Stimulated activated CD4-positive, alpha-beta T cell treated with anti-CD3 and anti-CD28 coated beads, TNF-alpha, amount 100 ng/mL, for 1 hour (primary cell): ENCODE results near the gene ADNP2.
"Not testable (repeated sequence)": the region's sequence is repeated elsewhere in the genome, so short reads cannot be mapped to it uniquely, and the experiment has no call there.

Source experiments
- DNase-seq, 3 donors: peaks; one replicate each; pipeline ENCODE4 v3.0.0-alpha.2; 2020; ENCODE audit warnings: low read depth in 3 of 3, low spot score in 1 of 3

ADNP2 gene

DNA sequence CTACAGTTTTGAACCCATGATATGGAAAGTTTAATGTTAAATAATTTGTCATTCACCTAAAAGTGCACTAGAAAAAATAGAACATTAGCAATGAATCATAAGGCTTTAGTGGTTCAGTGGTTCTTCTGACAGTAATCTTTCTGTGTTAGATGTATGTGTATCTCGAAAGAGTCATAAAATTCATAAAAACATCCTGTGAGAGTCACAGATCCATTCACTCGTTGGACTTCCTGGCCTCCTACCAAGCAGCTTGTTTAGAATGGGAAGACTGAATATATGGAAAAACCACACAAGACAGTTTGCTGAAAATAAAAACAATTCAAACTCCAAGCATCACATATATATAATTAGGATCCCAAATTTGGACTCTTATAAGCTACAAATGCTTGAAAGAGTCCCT, 34.8 kb downstream of the ADNP2 start:
- no peak for DNase-seq

- no peak for DNase-seq
Observed at GRCh38 chr18:80145196-80145804, 36.2 kb downstream of the ADNP2 start.

GRCh38 chr18:80147037-80147417, 38.0 kb downstream of the ADNP2 start:
- no peak for DNase-seq

DNA sequence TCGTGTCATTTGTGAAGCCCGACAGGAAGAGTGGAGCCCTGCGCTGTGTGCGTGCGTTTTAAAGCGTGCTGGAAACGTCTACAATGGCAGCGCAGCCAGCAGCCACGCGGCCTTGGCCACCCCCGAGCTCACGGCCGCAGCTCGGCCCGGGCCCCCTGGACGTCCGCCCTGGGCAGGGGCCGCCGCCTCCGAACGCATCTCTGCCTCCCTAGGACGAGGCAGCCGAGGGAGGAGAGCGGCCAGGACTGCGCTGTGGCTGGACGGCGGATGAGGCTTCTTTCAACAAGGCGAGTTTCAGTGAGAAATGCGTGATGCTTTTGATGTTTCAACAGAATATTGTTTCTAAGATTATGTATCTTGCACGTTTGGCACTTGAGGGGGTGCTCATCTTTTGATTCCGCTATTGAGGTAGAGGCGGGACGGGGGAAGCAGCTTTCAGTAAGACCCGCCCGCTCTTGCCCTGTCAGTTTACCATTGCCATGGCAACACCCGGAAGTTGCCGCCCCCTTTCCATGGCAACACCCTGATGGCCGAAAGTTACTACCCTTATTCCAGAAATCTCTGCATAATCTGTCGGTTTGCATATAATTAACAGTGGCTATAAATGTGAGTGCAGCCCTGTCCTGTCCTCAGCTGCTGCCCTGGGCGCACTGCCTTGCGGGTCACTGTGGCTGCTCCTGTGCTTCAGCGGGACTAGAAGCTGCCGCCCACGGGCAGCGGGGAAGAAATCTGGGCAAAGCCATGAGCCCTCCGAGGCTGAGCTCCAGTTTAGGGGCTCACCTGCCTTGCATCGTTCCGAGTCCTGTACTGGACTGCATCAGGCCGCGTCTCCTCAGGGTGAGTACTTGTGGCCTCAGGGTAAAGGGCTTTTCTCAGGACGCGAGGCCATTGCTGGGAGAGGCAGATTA, 38.6 kb downstream of the ADNP2 start:
- peak; percentile 26 to 53 (median 29) for DNase-seq

GRCh38 chr18:80148326-80149199, 39.5 kb downstream of the ADNP2 start:
- no peak for DNase-seq

- no peak for DNase-seq
Observed at GRCh38 chr18:80149667-80150066, 40.6 kb downstream of the ADNP2 start.

DNA sequence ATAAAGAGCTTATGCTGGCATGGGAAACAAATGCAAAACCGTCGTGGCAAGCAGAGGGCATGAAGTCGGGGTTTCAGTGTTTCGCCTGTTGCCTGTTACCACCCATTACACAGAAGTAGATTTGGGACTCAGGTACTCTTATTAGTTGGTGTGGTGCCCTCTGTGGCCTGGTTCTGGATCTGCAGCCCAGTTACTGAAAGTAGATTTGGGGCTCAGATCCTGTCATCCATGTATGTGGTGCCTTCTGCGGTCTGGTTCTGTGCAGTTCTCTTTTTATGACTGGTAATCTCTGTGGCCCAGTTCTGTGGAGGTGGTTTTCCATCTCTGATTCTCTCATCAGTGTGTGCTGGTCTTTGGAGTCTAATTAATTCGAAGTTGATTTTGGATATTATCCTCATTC, 45.2 kb downstream of the ADNP2 start:
- no peak for DNase-seq

DNA sequence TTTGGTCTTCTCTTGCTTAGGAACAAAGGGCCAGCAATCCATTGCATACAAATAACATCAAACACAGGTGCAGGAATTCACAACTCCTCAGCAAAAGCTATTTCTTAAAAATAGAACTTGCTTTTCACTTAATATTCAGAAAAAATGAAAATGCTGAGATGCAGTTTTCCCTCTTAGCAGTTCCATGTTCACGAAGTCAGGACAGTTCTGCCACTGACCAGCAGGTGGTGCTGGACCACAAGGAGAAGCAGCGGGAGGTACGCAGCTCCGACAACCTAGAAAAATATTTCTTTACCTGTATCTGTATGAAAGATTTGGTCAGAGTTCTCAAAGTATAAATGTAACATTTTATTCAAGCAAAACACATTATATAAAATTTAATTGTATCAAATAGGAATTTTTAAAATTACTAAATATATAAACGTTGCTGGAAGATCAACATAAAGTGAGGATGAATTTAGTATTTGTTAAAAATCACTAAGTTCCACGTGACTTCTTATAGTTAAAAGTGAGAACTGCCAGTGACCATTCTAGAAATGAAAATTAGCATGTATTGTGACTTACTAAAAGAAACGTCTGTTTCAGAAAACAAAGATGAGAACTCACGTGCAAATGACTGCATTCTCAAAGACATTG, 48.8 kb downstream of the ADNP2 start:
- peak in 2 of 3 donors; percentile 37 to 70 for DNase-seq

DNA sequence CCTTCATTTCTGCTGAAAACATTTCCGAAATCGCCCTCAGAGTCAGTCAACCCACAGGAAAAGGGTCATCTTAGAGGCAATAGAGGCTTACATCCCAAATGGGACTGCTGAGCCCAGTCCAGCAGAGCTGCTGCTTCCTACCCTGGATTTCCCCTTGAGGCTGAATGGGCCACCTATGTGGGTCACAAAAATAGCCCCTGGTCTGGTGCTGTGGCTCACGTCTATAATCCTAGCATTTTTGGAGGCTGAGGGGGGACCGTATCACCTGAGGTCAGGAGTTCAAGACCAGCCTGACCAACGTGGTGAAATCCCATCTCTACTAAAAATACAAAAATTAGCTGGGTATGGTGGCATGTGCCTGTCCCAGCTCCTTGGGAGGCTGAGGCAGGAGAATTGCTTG, 49.3 kb downstream of the ADNP2 start:
- no peak for DNase-seq

DNA sequence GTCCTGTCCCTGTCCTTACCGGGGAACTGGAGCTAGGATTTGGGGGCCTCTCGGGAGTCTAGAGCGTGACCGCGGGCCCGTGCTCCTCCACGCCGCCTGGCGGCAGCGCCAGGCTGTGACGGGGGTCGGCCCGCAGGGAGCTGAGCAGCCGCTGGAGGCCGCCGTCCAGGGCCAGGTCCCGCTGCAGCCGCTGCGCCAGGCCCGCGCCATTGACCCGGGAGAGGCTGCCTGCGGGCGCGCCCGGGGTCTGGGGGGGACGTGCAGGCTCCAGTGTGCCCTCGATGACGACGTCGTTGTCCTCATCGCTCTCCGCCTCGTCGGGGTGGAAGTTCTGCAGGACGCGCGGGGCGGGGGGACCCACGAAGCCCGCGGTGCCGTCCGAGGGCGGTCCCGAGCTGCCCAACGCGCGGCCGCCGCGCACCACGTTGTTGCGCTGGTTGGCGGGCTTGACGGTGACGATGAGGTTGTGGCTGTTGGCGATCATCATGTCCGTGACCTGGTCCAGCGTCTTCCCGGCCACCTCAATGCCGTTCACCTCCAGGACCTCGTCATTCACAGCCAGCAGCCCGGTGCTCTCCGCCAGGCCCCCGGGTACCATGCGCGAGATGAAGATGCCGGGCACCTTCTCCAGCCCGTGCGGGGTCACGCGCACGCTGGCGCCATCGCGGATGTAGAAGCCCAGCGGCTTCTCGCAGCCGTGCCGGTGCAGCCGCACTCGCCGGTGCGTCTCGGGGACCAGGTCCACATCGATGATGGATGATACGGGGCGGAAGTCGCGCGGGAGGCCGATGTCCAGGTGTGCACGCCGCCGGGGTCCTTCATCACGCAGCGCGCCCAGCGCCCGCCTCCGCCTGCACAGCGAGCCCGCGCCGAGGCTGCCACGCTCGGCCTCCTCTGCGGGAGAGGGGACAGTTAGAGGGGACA, 50.9 kb downstream of the ADNP2 start:
- DNase-seq: no peak

DNA sequence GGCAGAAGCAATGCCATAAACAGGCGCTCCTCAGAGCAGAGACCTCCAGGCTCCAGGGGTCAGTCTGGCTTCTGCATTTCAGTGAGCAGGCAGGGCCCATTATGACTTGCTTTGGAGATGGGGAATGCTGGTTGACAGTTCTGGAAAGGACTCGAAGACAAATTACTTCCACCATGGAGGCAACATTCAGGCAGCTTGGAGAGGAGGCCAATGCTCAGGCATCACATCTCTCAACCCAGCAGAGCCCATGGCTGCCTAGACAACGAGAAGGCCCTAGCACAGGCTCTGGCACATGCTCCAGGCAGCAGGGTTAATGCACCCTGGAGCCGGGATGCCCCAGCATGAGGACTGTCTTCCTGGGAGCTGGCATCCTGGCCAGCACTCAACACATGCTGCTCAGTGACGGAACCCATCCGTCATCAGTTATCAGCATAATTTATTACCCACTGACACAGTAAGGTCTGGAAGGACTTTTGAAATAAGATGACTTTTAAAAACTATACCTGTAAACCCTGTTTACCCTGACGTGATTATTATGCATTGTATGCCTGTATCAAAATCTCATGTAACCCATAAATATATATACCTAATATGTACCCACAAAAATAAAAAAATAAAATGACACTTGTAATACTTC, 52.8 kb downstream of the ADNP2 start:
- DNase-seq: no peak

GRCh38 chr18:80163183-80163582, 54.1 kb downstream of the ADNP2 start:
- no peak for DNase-seq

- DNase-seq: not testable (repeated sequence)
Observed at GRCh38 chr18:80164727-80165355, 55.8 kb downstream of the ADNP2 start.

- no peak for DNase-seq
Observed at GRCh38 chr18:80166240-80166639, 57.2 kb downstream of the ADNP2 start.

GRCh38 chr18:80166725-80167124, 57.7 kb downstream of the ADNP2 start:
- no peak for DNase-seq

GRCh38 chr18:80167331-80167730, 58.3 kb downstream of the ADNP2 start:
- DNase-seq: no peak

DNA sequence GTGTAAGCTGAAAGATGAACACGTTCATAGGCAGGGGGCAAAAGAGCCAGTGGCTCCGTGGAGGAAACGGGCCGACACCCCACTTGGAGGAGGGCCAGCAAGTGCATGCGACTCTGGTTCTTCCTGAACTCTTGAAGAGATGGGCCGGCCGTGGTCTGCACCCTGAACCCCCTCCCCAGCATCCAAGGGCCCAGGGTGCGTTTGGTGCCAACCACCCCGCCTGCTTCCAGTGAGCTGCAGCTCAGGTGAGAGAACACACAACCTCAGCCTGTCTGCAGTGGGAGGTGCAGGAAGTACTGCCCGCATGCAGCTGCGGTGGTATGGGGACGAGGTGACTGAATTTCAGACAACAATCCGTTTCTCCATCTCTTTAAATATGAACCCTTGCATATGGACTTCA, 58.9 kb downstream of the ADNP2 start:
- DNase-seq: no peak

GRCh38 chr18:80168346-80168745, 59.3 kb downstream of the ADNP2 start:
- DNase-seq: no peak

DNA sequence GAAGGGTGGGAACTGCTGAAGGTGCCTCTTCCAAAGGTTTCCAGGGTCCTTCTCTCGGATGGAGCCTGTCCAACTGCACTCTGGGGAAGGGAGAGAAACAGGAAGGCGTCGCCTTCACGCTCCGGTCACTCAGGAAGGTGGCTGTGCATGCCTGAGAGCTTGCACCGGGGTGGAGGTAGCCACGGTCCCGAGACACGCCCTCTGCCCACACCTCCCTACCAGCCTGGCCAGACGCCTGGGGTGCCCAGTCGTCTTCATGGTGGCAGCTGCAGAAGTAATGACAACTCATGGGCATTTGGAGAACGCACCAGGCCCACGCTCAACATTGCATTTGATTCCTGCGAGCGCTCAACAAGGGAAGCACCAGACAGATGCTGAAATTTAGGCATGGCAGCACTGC, 59.9 kb downstream of the ADNP2 start:
- DNase-seq: no peak
